ENCODE results near the gene POLR1H.
A peak's percentile ranks its signal among the peaks of the same experiment; 100 is the strongest.

POLR1H gene

GRCh38 chr6:30097902-30098768 is 37.1 kb downstream of the POLR1H start:
- Histone ChIP-seq H3K9me3 (ENCODE audit: control insufficient read depth, low read length) (no peaks in the 10 kb centered on the region), H3K4me1 (ENCODE audit: control insufficient read depth, insufficient read depth, low read length, poor library complexity, severe bottlenecking) (peaks cover 5% of the 10 kb centered on the region), H3K36me3 (ENCODE audit: control insufficient read depth, insufficient read depth, low read length) (no peaks in the 10 kb centered on the region), H3K4me3 (ENCODE audit: extremely low read depth, insufficient read depth, low read length, poor library complexity, severe bottlenecking) (no peak overlapping the region), H3K27ac (ENCODE audit: low read depth, low read length, severe bottlenecking) (no peak overlapping the region)
- WGBS, 2 experiments (ENCODE audit: insufficient coverage in 2 of 2): 86 to 95% methylated on average over 2 to 4 of the region's 4 CpGs

GRCh38 chr6:30100154-30100553 is 39.1 kb downstream of the POLR1H start:
- H3K4me1 ChIP-seq (ENCODE audit: control insufficient read depth, insufficient read depth, low read length, poor library complexity, severe bottlenecking): peaks cover 5% of the 10 kb centered on the region
- H3K9me3 ChIP-seq (ENCODE audit: control insufficient read depth, low read length): no peaks in the 10 kb centered on the region
- H3K4me3 ChIP-seq (ENCODE audit: extremely low read depth, insufficient read depth, low read length, poor library complexity, severe bottlenecking): no peak overlapping the region
- no peaks in the 10 kb centered on the region for H3K36me3 ChIP-seq (ENCODE audit: control insufficient read depth, insufficient read depth, low read length)
- H3K27ac ChIP-seq (ENCODE audit: low read depth, low read length, severe bottlenecking): no peak overlapping the region
- 27 to 38% methylated on average over 2 to 3 of the region's 8 CpGs for WGBS, 2 experiments (ENCODE audit: insufficient coverage in 2 of 2)

DNA sequence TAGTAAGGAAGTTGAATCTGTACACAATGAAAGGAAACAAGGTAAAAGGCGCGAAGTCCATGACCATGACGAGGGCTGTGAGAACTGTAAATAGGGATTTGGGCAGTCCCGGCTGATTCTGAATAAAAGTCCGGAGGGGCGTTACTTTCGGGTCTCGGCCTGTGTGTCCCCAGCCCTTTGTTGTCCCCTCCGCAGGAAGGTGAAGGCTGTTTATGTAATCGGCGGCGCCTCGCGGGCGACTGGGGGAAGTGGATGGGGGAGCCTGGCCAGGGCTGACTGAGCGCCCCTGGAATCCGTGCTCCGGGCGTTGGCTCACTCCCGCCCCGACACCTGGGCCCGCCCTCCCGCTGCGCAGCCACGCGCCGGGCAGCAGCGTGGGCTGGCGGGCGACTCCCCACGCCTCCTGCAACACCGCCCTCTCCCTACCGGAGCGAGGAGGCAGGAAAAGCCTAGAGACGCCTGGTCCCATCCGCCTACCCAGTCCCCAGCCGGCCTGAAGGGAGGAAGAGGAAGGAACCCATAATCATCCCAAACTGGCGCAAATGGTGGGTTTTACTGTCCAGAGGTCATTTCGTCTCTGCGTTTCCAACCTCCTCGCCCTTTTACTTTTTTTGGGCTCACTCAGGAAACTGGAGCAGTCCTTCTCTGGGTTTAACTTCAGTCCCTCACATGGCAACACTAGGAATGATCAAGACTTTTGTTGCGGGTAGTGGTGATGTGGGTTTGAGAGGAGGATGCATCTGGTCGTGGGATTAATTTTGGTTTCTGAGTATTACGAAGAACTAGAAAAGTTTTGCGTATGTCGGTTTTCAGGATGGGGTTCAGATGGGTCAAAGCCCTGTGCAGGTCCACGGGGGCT is 39.7 kb downstream of the POLR1H start:
- Histone ChIP-seq H3K4me1 (ENCODE audit: control insufficient read depth, insufficient read depth, low read length, poor library complexity, severe bottlenecking) (peaks cover 5% of the 10 kb centered on the region), H3K27ac (ENCODE audit: low read depth, low read length, severe bottlenecking) (no peak overlapping the region), H3K36me3 (ENCODE audit: control insufficient read depth, insufficient read depth, low read length) (no peaks in the 10 kb centered on the region), H3K9me3 (ENCODE audit: control insufficient read depth, low read length) (no peaks in the 10 kb centered on the region), H3K4me3 (ENCODE audit: extremely low read depth, insufficient read depth, low read length, poor library complexity, severe bottlenecking) (peak overlapping the region; percentile 21)
- whole genome bisulfite sequencing, 2 experiments (ENCODE audit: insufficient coverage in 2 of 2): 3 to 7% methylated on average over 22 to 34 of the region's 47 CpGs

GRCh38 chr6:30101444-30102413 is 40.7 kb downstream of the POLR1H start:
- WGBS, 2 experiments (ENCODE audit: insufficient coverage in 2 of 2): 3 to 4% methylated on average over 37 to 39 of the region's 51 CpGs
- peak overlapping the region; percentile 33 for H3K4me3 ChIP-seq (ENCODE audit: extremely low read depth, insufficient read depth, low read length, poor library complexity, severe bottlenecking)
- no peaks in the 10 kb centered on the region for H3K36me3 ChIP-seq (ENCODE audit: control insufficient read depth, insufficient read depth, low read length)
- H3K9me3 ChIP-seq (ENCODE audit: control insufficient read depth, low read length): no peaks in the 10 kb centered on the region
- H3K4me1 ChIP-seq (ENCODE audit: control insufficient read depth, insufficient read depth, low read length, poor library complexity, severe bottlenecking): peaks cover 5% of the 10 kb centered on the region
- H3K27ac ChIP-seq (ENCODE audit: low read depth, low read length, severe bottlenecking): no peak overlapping the region

DNA sequence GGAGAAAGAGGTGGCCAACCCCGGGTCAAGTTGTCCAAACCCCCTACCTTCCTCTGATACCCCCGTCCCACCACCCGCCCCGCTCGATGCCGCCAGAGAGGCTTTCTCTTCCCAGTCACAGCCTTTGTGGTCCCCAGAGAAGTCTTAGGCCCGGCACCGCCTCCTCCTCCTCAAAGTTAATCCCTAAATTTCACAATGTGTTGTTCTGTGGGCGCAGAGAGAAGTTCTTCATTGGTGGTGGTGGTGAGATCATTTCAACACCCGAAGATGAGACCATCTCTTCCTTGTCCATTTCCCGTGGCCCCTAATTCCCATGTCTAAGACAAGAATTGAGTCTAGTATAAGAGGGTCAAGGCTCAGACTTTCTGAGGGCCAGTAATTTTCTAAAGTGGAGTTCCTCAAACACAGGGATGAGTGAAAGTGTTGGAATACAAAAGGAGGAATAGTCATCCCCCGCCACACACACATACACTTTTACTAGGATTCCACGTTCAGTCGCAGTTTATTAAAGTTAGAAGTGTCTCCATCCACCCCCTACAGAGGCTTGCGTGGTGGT is 41.4 kb downstream of the POLR1H start:
- WGBS, 2 experiments (ENCODE audit: insufficient coverage in 2 of 2): 18 to 23% methylated on average over 7 of the region's 15 CpGs
- Histone ChIP-seq H3K36me3 (ENCODE audit: control insufficient read depth, insufficient read depth, low read length) (no peaks in the 10 kb centered on the region), H3K27ac (ENCODE audit: low read depth, low read length, severe bottlenecking) (no peak overlapping the region), H3K9me3 (ENCODE audit: control insufficient read depth, low read length) (no peaks in the 10 kb centered on the region), H3K4me3 (ENCODE audit: extremely low read depth, insufficient read depth, low read length, poor library complexity, severe bottlenecking) (peak overlapping the region; percentile 33), H3K4me1 (ENCODE audit: control insufficient read depth, insufficient read depth, low read length, poor library complexity, severe bottlenecking) (peaks cover 5% of the 10 kb centered on the region)

DNA sequence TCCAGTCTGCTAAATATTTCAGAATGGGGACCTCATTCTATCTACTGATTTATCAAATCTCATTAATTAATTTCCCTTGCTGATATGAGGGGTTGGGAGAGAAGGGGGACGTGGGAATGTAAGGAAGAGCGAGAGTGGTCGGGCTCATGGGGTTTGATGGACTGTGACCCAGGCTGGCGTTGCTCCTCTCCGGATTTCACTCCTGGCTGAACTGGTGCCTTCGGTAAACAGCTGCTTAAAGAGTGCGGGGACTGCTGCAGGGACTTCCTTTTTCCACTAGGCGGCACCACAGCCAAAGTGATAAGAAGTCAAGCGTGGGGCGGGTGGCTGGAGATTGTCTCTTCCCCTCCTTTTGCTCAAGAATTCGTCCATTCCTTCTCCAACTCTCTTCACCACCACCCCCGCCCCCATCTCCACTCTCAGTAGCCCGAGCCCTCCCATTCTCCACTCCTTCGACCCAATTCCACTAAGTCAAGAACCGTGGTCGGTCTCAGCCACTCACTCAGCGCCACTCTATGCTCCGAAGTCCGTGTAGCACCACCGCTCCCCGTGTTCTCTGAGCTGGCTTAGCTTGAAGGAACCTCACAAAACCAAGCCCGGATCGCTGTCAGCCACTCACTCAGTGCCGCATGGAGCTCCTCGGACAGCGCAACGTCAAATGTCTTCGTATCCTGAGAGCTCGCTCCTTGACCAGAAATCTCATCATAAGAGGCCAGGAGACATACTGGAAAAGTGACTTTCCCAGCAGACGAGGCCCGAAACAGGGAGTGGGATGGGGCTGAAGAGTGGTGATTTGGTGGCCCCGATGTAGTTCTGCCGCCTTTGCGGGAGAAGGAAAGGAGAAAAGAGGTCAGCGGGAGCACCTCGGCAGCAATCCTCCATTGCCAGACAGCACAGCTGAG is 42.2 kb downstream of the POLR1H start:
- no peaks in the 10 kb centered on the region for H3K9me3 ChIP-seq (ENCODE audit: control insufficient read depth, low read length)
- no peak overlapping the region for H3K27ac ChIP-seq (ENCODE audit: low read depth, low read length, severe bottlenecking)
- WGBS, 2 experiments (ENCODE audit: insufficient coverage in 2 of 2): 9 to 11% methylated on average over 23 to 36 of the region's 36 CpGs
- H3K36me3 ChIP-seq (ENCODE audit: control insufficient read depth, insufficient read depth, low read length): no peaks in the 10 kb centered on the region
- peak overlapping the region; percentile 22 for H3K4me3 ChIP-seq (ENCODE audit: extremely low read depth, insufficient read depth, low read length, poor library complexity, severe bottlenecking)
- H3K4me1 ChIP-seq (ENCODE audit: control insufficient read depth, insufficient read depth, low read length, poor library complexity, severe bottlenecking): peaks cover 5% of the 10 kb centered on the region

DNA sequence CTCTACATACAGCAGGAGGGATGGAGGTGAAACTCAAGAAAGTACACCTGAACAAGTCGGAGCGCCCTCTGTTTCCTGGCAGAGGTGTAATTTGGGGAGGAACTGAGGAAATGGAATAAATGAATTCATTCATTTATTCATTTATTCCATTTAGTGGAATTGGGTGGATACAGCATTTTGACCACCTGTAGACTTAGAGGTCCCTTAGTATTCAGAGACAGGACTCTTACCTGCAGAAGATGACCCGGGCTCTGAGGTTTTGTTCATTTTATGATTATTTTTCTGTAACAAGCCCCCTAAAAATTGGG is 42.8 kb downstream of the POLR1H start:
- no peaks in the 10 kb centered on the region for H3K36me3 ChIP-seq (ENCODE audit: control insufficient read depth, insufficient read depth, low read length)
- peaks cover 5% of the 10 kb centered on the region for H3K4me1 ChIP-seq (ENCODE audit: control insufficient read depth, insufficient read depth, low read length, poor library complexity, severe bottlenecking)
- no peak overlapping the region for H3K4me3 ChIP-seq (ENCODE audit: extremely low read depth, insufficient read depth, low read length, poor library complexity, severe bottlenecking)
- H3K9me3 ChIP-seq (ENCODE audit: control insufficient read depth, low read length): no peaks in the 10 kb centered on the region
- H3K27ac ChIP-seq (ENCODE audit: low read depth, low read length, severe bottlenecking): no peak overlapping the region
- 20% methylated on average over 1 of the region's 3 CpGs; no CpG with 5 or more reads in 1 of the 2 experiments for WGBS, 2 experiments (ENCODE audit: insufficient coverage in 2 of 2)

GRCh38 chr6:30104661-30105060 is 43.6 kb downstream of the POLR1H start:
- Histone ChIP-seq H3K36me3 (ENCODE audit: control insufficient read depth, insufficient read depth, low read length) (no peaks in the 10 kb centered on the region), H3K4me3 (ENCODE audit: extremely low read depth, insufficient read depth, low read length, poor library complexity, severe bottlenecking) (no peak overlapping the region), H3K9me3 (ENCODE audit: control insufficient read depth, low read length) (no peaks in the 10 kb centered on the region), H3K27ac (ENCODE audit: low read depth, low read length, severe bottlenecking) (no peak overlapping the region), H3K4me1 (ENCODE audit: control insufficient read depth, insufficient read depth, low read length, poor library complexity, severe bottlenecking) (peaks cover 5% of the 10 kb centered on the region)
- 100% methylated on average over 1 of the region's 2 CpGs; no CpG with 5 or more reads in 1 of the 2 experiments for WGBS, 2 experiments (ENCODE audit: insufficient coverage in 2 of 2)

DNA sequence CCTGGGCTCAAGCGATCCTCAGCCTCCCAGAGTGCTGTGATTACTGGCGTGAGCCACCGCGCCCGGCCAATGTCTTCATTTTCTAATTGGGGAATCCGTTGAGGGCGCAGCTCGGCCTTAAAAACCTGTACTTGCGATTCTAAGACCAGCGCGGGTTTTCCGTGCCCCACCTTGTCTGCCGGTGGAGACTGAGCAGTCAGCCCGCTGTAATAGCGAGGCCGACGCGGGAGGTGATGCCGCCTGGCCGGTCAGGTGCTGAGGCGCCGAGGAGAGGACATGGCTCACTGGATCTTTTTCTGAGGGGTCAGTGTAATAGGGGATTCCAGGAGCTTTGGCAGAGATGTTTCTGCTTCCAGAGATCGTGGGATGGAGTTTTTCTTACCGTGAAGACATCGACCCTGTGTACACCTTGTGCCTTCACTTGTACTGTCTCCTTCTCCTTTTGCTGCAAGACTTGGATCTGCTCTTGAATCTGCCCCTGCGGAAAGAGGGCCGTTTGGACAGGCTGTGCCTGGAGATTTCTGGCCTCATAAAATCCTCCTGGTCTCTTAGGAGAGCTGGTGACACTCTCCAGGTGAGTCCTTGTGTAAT is 50.3 kb downstream of the POLR1H start:
- H3K9me3 ChIP-seq (ENCODE audit: control insufficient read depth, low read length): no peaks in the 10 kb centered on the region
- H3K27ac ChIP-seq (ENCODE audit: low read depth, low read length, severe bottlenecking): no peak overlapping the region
- H3K36me3 ChIP-seq (ENCODE audit: control insufficient read depth, insufficient read depth, low read length): no peaks in the 10 kb centered on the region
- 90 to 92% methylated on average over 25 to 27 of the region's 27 CpGs for WGBS, 2 experiments (ENCODE audit: insufficient coverage in 2 of 2)
- H3K4me3 ChIP-seq (ENCODE audit: extremely low read depth, insufficient read depth, low read length, poor library complexity, severe bottlenecking): no peak overlapping the region
- no peaks in the 10 kb centered on the region for H3K4me1 ChIP-seq (ENCODE audit: control insufficient read depth, insufficient read depth, low read length, poor library complexity, severe bottlenecking)

Data from mesodermal cell (in vitro differentiated cells).